K562 (cell line): Measurements from ENCODE around the gene GPX2. TPM values are rescaled to one million over a fixed set of nuclear protein-coding genes. Genes with fewer than 3 reads are reported as not detected.

Source experiments
- ETV5 ChIP-seq: sonication (generic); formaldehyde crosslinking; IDR thresholded peaks from 2 replicates; pipeline ENCODE4 v1.4.0; 2020; ENCODE audit warnings: low read depth, mild to moderate bottlenecking, missing genetic modification reagents
- FOSL1 ChIP-seq: fragments of 200-800 bp; sonication (Bioruptor generic); conservative IDR thresholded peaks from 2 replicates; pipeline ENCODE4 v1.6.1; 2016; ENCODE audit warnings: missing genetic modification characterization, missing compliant biosample characterization
- HDAC6 ChIP-seq: IDR thresholded peaks from 2 replicates; pipeline ENCODE4 v1.6.1; 2012; ENCODE audit warnings: low read depth, mild to moderate bottlenecking, control low read depth, inconsistent platforms, low read length, moderate library complexity
- MLLT1 ChIP-seq, 2 experiments: fragments of 450-650 bp; IDR thresholded peaks; 2 replicates each; pipeline ENCODE4 v1.6.1; 2016
- NCOA4 ChIP-seq: fragments of 450-650 bp; IDR thresholded peaks from 2 replicates; pipeline ENCODE4 v1.6.1; 2018; ENCODE audit warnings: mild to moderate bottlenecking; ENCODE audit not compliant: partially characterized antibody
- OTX1 ChIP-seq: fragments of 450-650 bp; formaldehyde crosslinking; IDR thresholded peaks from 2 replicates; pipeline ENCODE4 v1.4.0; 2022; ENCODE audit warnings: mild to moderate bottlenecking
- PML ChIP-seq: IDR thresholded peaks from 2 replicates; pipeline ENCODE4 v1.6.1; 2012; ENCODE audit warnings: low read length, inconsistent platforms
- TAF15 ChIP-seq: fragments of 200-400 bp; formaldehyde crosslinking; IDR thresholded peaks from 2 replicates; pipeline ENCODE4 v1.6.1; 2017; ENCODE audit warnings: mild to moderate bottlenecking, low read depth, low read length, moderate library complexity
- U2AF1 ChIP-seq: fragments of 200-400 bp; formaldehyde crosslinking; optimal IDR thresholded peaks from 2 replicates; pipeline ENCODE3; 2017; ENCODE audit warnings: mild to moderate bottlenecking, low read depth, low read length, moderate library complexity
- USF2 ChIP-seq: sonication (generic); formaldehyde crosslinking; IDR thresholded peaks from 2 replicates; pipeline ENCODE4 v1.5.0; 2020; ENCODE audit warnings: missing genetic modification reagents
- WHSC1 ChIP-seq: IDR thresholded peaks from one replicate; pipeline ENCODE4 v1.6.1; 2012; ENCODE audit warnings: low read length, control low read depth, inconsistent platforms
- XRCC3 ChIP-seq: fragments of 450-650 bp; IDR thresholded peaks from 2 replicates; pipeline ENCODE4 v1.6.1; 2017; ENCODE audit warnings: mild to moderate bottlenecking, moderate library complexity
- ZBTB2 ChIP-seq: fragments of 450-650 bp; IDR thresholded peaks from 2 replicates; pipeline ENCODE4 v1.6.1; 2016; ENCODE audit warnings: antibody characterized with exemption
- ZBTB26 ChIP-seq: fragments of 450-650 bp; formaldehyde crosslinking; IDR thresholded peaks from 2 replicates; pipeline ENCODE4 v1.4.0; 2022; ENCODE audit warnings: missing genetic modification characterization
- ZBTB5 ChIP-seq: fragments of 450-650 bp; IDR thresholded peaks from 2 replicates; pipeline ENCODE4 v1.6.1; 2017; ENCODE audit warnings: antibody characterized with exemption
- ZBTB7A ChIP-seq: IDR thresholded peaks from 2 replicates; pipeline ENCODE4 v1.6.1; 2011; ENCODE audit warnings: low read depth, mild to moderate bottlenecking, low read length, moderate library complexity, borderline replicate concordance; ENCODE audit not compliant: control insufficient read depth
- ZNF197 ChIP-seq: fragments of 200-800 bp; sonication (Bioruptor generic); IDR thresholded peaks from 2 replicates; pipeline ENCODE4 v1.6.1; 2016; ENCODE audit warnings: low read depth, missing genetic modification characterization, missing compliant biosample characterization
- ZNF232 ChIP-seq: sonication (generic); formaldehyde crosslinking; IDR thresholded peaks from 2 replicates; pipeline ENCODE4 v1.8.0; 2022; ENCODE audit warnings: mild to moderate bottlenecking, missing genetic modification reagents
- ZNF398 ChIP-seq: fragments of 250-450 bp; sonication (Bioruptor Pico); IDR thresholded peaks from 2 replicates; pipeline ENCODE4 v1.8.0; 2021; ENCODE audit warnings: moderate library complexity, mild to moderate bottlenecking, inconsistent platforms
- polyA plus RNA-seq, 8 experiments: library from polyadenylated mRNA; depleted of rRNA in 4 of 8; stranded (reverse) in 5 of 8; unstranded in 3 of 8; fragments of >200 nt; fragmentation: Nextera tagmentation in 2 of 8; fragmentation: Illumina TruSeq in 1 of 8; extraction: Ambion mirVana in 2 of 8; extraction: Trizol in 1 of 8; gene quantifications; 2 replicates each; pipeline versions ENCODE4 v1.2.1 to v1.2.3, GENCODE V29; 2011 to 2014; ENCODE audit warnings: inconsistent platforms in 1 of 8, missing spikeins in 1 of 8
- total RNA-seq, 7 experiments: library from RNA; depleted of rRNA in 6 of 7; stranded (reverse); fragments of >200 nt in 6 of 7; fragmentation: Illumina TruSeq in 2 of 7; extraction: Trizol in 2 of 7; gene quantifications; 2 replicates each; pipeline versions ENCODE4 v1.2.1 to v1.2.3, GENCODE V29; 2011 to 2021; ENCODE audit warnings: low replicate concordance in 1 of 7

The GPX2 gene
- total and polyA plus RNA-seq, 9 of the 15 experiments (the other 6 are each of a cell fraction or from before 2014, with no cell fraction given) = 0.24 TPM; not detected in 8

GRCh38 chr14:64914237-64915028 is 28.1 kb downstream of the GPX2 start, which contains the start of gene CHURC1 (continued):
- TF ChIP-seq ZBTB7A = no peak
- no peak for TF ChIP-seq ZNF197 (CRISPR knock-in tag)
- TF ChIP-seq ZBTB5 = no peak
- TF ChIP-seq WHSC1 = no peak
- TF ChIP-seq MLLT1 (IDR thresholded peaks at IDR 0.05) = no peak
- TF ChIP-seq ZNF398 (CRISPR knock-in tag) = no peak
- TF ChIP-seq USF2 (CRISPR knock-in tag) = no peak
- TF ChIP-seq ZBTB26 (CRISPR knock-in tag) = no peak
- no peak; the same call in 1 of the 2 replicates for TF ChIP-seq ETV5 (CRISPR knock-in tag)
- TF ChIP-seq OTX1 (CRISPR knock-in tag) = no peak
- TF ChIP-seq NCOA4 = no peak
- TF ChIP-seq HDAC6 = no peak
- no peak for TF ChIP-seq U2AF1
- TF ChIP-seq PML = peak; percentile 51; the same call in 1 of the 2 replicates
- no peak for TF ChIP-seq ZNF232
- no peak for TF ChIP-seq ZBTB2
- no peak for TF ChIP-seq XRCC3
- TF ChIP-seq FOSL1 (tag) = no peak
- no peak for TF ChIP-seq TAF15
